GM21786 (cell line): ENCODE results near the gene KLF1.
"Not testable (repeated sequence)": the region's sequence is repeated elsewhere in the genome, so short reads cannot be mapped to it uniquely, and the experiment has no call there.

ENCODE experiments used
- ATAC-seq: cut with Tn5 transposase; IDR thresholded peaks from one replicate; pipeline ENCODE4 v1.9.1; 2021; ENCODE audit not compliant: unreplicated experiment

KLF1 gene

GRCh38 chr19:12886969-12887747 lies at the start of gene KLF1:
KLF1 (minus strand) TSS chr19:12887201; CDS start chr19:12887140, 61 bp downstream.
- no peak for ATAC-seq

- no peak for ATAC-seq
Measured at GRCh38 chr19:12936582-12936981, 49.6 kb upstream of the KLF1 start.

GRCh38 chr19:12935071-12935470 lies 48.1 kb upstream of the KLF1 start:
- no peak for ATAC-seq

- ATAC-seq: no peak
Measured at GRCh38 chr19:12933287-12934072, 46.5 kb upstream of the KLF1 start, which contains the start of gene FARSA. FARSA (minus strand) TSS chr19:12933711; CDS start chr19:12933696, 15 bp downstream.

GRCh38 chr19:12932392-12933286 lies 45.6 kb upstream of the KLF1 start:
- no peak for ATAC-seq

- ATAC-seq: no peak
Measured at GRCh38 chr19:12930002-12930645, 43.1 kb upstream of the KLF1 start.

- ATAC-seq: no peak
Measured at GRCh38 chr19:12924621-12925310, 37.8 kb upstream of the KLF1 start.

- ATAC-seq: no peak
Measured at GRCh38 chr19:12922959-12923358, 36.0 kb upstream of the KLF1 start.

GRCh38 chr19:12921047-12921446 lies 34.0 kb upstream of the KLF1 start:
- ATAC-seq: no peak

GRCh38 chr19:12918253-12918652 lies 31.3 kb upstream of the KLF1 start:
- no peak for ATAC-seq

- not testable (repeated sequence) for ATAC-seq
Measured at GRCh38 chr19:12915860-12916259, 28.9 kb upstream of the KLF1 start.

- no peak for ATAC-seq
Measured at GRCh38 chr19:12913851-12914690, 27.1 kb upstream of the KLF1 start.

GRCh38 chr19:12913011-12913561 lies 26.1 kb upstream of the KLF1 start:
- no peak for ATAC-seq

GRCh38 chr19:12912571-12912970 lies 25.6 kb upstream of the KLF1 start:
- no peak for ATAC-seq

- ATAC-seq: no peak
Measured at GRCh38 chr19:12907166-12907565, 20.2 kb upstream of the KLF1 start.

GRCh38 chr19:12899891-12900518 lies 13.0 kb upstream of the KLF1 start:
- peak; percentile 84 for ATAC-seq

GRCh38 chr19:12896460-12896859 lies 9.5 kb upstream of the KLF1 start:
- ATAC-seq: no peak

GRCh38 chr19:12893582-12893981 lies 6.6 kb upstream of the KLF1 start:
- no peak for ATAC-seq
